HG03520 (cell line): ENCODE results near the gene DISP3.

ENCODE experiments used
- ATAC-seq: cut with Tn5 transposase; IDR thresholded peaks from one replicate; pipeline ENCODE4 v1.9.1; 2021; ENCODE audit warnings: mild to moderate bottlenecking, moderate library complexity; ENCODE audit not compliant: unreplicated experiment

The DISP3 gene

GRCh38 chr1:11540773-11541160 is 61.8 kb downstream of the DISP3 start:
- ATAC-seq, result no peak

- no peak for ATAC-seq
These were observed 62.3 kb downstream of the DISP3 start for GRCh38 chr1:11541236-11541635.

- ATAC-seq, result no peak
These were observed 63.0 kb downstream of the DISP3 start for GRCh38 chr1:11541956-11542355.

- ATAC-seq, result no peak
These were observed 64.4 kb downstream of the DISP3 start for GRCh38 chr1:11543392-11543791.

- ATAC-seq, result no peak
These were observed 64.8 kb downstream of the DISP3 start for GRCh38 chr1:11543796-11544195.

- no peak for ATAC-seq
These were observed 67.5 kb downstream of the DISP3 start for GRCh38 chr1:11546456-11546855.

GRCh38 chr1:11550664-11551283 is 71.8 kb downstream of the DISP3 start:
- ATAC-seq, result no peak

- no peak for ATAC-seq
These were observed 79.3 kb downstream of the DISP3 start for GRCh38 chr1:11558276-11558675.

GRCh38 chr1:11558871-11559590 is 80.1 kb downstream of the DISP3 start:
- ATAC-seq, result no peak

- no peak for ATAC-seq
These were observed 80.6 kb downstream of the DISP3 start for GRCh38 chr1:11559591-11559970.

GRCh38 chr1:11560061-11560460 is 81.1 kb downstream of the DISP3 start:
- ATAC-seq, result no peak

GRCh38 chr1:11561740-11562139 is 82.8 kb downstream of the DISP3 start:
- no peak for ATAC-seq

- ATAC-seq, result no peak
These were observed 83.7 kb downstream of the DISP3 start for GRCh38 chr1:11562664-11563063.

- ATAC-seq, result no peak
These were observed 84.7 kb downstream of the DISP3 start for GRCh38 chr1:11563560-11564069.

GRCh38 chr1:11564237-11564636 is 85.3 kb downstream of the DISP3 start:
- no peak for ATAC-seq

- no peak for ATAC-seq
These were observed 87.3 kb downstream of the DISP3 start for GRCh38 chr1:11566042-11566850.

GRCh38 chr1:11567244-11568065 is 88.5 kb downstream of the DISP3 start:
- no peak for ATAC-seq

GRCh38 chr1:11568687-11569086 is 89.7 kb downstream of the DISP3 start:
- ATAC-seq, result no peak

- ATAC-seq, result no peak
These were observed 90.6 kb downstream of the DISP3 start for GRCh38 chr1:11569551-11569950.

GRCh38 chr1:11569954-11570353 is 91.0 kb downstream of the DISP3 start:
- ATAC-seq, result no peak

GRCh38 chr1:11570821-11571380 is 91.9 kb downstream of the DISP3 start:
- ATAC-seq, result no peak
